HG03558 (cell line): ENCODE data around the gene MACROD2.

Experiments
- ATAC-seq: cut with Tn5 transposase; IDR thresholded peaks from one replicate; pipeline ENCODE4 v1.9.1; 2021; ENCODE audit warnings: moderate number of reproducible peaks; ENCODE audit not compliant: unreplicated experiment; ENCODE audit errors: extremely low read depth

MACROD2 gene

DNA sequence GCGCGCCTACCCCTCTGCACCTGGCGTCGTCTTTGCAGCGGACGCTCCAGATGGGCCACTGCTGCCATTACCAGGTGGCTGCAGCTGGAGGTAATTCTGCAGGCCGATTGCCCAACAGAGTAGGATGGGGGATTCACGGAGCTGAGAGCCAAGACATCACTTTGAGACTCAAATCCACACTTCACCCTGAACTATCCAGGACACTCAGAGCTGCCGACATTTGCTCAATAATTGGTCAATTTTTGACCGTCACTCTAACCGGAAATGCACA is 1037.0 kb downstream of the MACROD2 start:
- ATAC-seq = no peak

DNA sequence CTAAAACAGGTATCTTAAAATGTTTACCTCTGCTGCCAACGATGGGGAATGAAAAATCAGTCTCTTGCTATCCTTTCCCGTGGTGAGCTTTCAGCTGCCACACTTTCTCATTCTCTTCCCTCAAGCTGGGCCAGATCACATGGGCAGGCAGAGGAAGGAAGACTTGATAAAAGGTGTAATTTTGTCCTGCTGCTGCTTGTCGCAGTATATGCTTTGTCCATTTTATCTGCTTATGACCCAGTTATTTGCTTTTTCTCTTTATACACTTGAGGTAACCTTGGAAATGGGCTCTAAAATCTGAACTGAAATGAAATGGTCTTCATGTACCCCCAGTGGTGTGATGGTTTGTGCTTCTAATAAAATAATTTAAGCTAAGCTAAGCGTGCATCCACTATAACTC is 1038.0 kb downstream of the MACROD2 start:
- ATAC-seq = no peak

DNA sequence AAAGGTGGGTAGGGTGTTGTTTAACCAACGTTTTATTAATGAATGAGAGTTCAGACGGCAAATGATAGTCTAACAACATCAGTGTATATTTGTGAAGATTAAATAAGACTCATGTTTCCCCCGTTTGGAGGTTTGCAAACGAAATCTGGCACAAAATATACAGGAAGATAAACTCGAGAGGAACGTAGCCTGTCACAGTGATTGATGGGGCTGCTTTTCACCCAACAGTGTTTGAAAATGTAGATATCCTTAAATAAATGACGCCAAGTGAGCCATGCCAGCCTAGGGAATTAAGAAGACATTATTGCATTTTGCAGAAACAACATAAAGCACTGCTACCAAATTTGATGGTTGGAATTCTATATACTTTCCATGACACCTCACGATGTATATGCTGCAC is 1038.6 kb downstream of the MACROD2 start:
- ATAC-seq = no peak

GRCh38 chr20:15036948-15037347 is 1041.6 kb downstream of the MACROD2 start:
- no peak for ATAC-seq

DNA sequence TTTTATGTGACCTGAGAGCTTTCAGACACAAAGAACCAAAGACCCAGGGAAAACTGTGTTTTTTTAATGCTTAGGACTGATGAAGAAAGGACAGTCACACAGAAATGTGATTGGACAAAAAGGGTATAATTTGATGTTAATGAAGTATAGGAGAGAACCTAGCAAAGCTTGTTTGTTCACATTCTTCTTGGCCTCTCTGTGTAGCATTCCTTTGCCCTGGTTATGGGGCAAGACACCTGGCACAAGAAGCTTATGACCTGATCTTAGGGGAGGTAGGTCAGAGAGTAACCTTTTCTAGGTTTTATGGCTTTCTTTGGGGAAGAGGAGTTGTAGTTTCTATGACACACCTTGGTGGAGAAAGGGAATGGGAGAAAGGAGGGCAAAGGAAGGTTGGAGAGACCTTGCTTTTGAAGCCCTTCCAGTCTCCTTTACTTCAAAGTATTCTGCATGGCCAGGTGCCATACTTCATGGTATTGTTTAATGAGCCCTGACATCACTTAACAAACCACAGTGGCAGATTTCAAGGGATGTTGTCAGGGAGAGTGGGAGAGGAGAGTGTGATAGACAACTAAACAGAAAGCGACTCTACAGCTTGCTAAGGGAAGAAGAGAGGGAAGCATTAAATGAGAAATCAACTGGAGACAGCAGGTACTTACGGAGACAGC is 1043.9 kb downstream of the MACROD2 start:
- no peak for ATAC-seq

DNA sequence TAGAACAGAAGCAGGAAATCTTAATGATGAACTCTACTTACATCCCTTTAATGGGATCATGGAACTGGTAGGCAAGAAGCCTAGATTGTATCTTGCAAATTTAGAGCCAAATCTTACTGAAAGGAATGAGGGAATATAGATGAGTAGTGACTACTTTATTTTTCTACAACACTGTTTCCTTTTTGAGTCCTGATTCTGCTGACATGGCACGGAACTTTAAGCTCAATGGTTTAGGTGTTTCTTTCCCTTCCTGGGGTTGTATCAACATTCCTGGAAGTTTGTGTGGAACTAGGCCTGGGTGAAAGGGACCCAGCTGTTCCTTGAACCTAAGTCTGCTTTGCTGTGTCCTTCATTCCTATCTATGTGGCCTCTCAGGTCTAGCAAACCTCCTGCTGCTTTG is 1047.4 kb downstream of the MACROD2 start:
- ATAC-seq = no peak

- no peak for ATAC-seq
Observed at GRCh38 chr20:15045246-15045645, 1049.9 kb downstream of the MACROD2 start.

- no peak for ATAC-seq
Observed at GRCh38 chr20:15047042-15047441, 1051.7 kb downstream of the MACROD2 start.

- ATAC-seq = no peak
Observed at GRCh38 chr20:15047601-15048000, 1052.3 kb downstream of the MACROD2 start.

DNA sequence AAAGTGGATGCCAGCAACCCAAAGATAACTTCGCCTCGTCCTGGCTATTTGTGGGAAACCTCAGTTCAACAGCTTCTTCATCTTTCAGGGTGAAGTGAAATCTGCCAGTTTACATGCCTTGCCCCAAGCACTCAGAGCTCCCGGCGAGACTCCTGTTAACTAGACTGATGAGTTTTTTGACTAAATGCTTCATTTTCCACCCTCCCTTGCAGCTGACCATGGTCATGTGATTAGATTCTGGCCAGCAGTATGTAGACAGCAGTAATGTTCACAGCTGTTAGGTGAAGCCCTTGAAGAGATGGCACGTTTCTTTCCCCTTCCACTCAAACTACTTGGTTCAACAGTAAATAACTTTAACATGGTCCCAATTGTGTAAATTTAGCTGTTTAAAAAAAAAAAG is 1060.9 kb downstream of the MACROD2 start:
- no peak for ATAC-seq

GRCh38 chr20:15058841-15059240 is 1063.5 kb downstream of the MACROD2 start:
- ATAC-seq = no peak

DNA sequence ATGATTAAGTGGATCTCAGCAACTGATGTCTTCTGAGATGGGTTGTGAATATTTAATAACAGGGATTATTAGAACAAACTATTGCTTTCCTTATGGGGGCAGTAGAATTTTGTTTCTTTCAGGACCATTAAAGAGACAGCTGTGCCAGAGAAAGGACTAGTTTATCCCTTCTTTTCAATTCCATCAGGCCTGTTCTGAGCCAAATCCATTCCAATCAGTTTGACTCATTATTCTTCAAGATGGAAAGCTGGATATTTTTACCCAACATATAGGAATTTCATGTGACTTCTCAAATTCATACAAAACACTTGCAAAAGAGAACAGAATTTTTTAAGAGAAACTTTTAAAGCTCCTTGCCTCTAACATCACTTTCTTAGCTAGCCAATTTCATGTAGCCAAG is 1064.1 kb downstream of the MACROD2 start:
- ATAC-seq = no peak

- ATAC-seq = no peak
Observed at GRCh38 chr20:15060265-15061060, 1065.1 kb downstream of the MACROD2 start.

DNA sequence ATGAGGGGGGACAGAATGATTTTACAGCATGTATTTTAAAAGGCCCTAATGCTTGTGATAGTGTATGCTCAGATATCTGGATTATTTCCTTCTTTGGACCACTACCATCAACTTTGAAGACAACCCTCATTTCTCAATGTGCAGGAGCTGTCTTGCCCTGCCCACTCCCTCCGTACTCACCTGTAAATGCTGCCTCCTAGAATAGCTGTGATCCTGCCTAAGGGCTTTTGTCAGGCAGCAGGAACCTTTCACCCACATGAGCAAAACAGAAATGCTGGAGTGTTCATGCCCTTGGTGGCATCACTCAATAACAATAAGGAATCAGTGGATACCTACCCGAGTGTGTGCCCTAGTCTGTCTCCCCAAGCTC is 1065.7 kb downstream of the MACROD2 start:
- ATAC-seq = no peak

DNA sequence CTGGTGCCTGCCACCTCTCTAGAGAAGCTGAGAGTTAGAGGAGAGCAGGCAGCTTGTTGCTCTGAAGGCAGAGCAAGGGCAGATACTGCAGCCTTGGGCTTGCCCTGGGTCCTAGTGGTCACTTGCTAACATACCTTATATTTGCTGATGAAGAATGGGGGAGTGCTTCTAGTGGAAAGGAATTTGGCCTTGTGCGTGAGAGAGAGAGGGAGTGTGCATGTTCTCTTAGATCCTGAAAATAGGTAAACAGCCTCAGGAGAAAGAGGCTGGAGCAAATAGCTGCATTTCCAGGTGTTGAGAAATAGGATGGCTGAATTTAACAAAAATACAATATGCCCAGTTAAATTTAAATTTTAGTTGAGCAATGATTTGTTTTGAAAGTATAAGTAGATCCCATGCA is 1066.6 kb downstream of the MACROD2 start:
- ATAC-seq = no peak

- no peak for ATAC-seq
Observed at GRCh38 chr20:15063081-15063480, 1067.8 kb downstream of the MACROD2 start.

GRCh38 chr20:15064741-15065140 is 1069.4 kb downstream of the MACROD2 start:
- no peak for ATAC-seq

- no peak for ATAC-seq
Observed at GRCh38 chr20:15065794-15066193, 1070.5 kb downstream of the MACROD2 start.

DNA sequence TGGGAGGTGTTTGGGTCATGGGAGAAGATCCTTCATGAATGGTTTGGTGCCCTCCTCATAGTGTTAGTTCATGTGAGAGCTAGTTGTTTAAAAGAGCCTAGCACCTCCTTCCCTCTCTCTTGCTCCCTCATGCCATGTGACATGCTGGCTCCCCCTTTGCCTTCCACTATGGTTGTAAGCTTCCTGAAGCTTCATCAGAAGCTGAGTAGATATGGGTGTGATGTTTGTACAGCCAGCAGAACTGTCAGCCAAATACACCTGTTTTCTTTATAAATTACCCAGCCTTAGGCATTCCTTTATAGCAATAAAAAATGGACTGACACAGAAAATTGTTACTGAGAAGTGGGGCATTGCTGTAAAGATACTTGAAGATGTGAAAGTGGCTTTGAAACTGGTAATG is 1073.2 kb downstream of the MACROD2 start:
- no peak for ATAC-seq

DNA sequence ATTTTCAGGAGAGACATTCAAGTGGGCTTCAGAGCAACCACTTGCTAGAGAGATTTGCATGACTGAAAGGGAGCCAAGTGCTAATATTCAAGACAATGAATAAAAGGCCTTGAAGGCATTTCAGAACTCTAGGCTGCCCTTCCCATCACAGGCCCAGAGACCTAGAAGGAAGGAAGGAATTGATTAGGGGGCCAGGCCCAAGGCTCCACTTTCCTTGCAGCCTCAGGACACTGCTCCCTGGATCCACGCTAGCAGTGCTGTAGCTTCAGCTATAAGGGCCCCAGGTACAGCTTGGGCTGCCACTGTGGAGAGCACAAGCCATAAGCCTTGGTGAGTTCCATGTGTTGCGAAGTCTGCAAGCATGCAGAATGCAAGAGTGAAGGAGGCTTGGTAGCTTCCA is 1074.0 kb downstream of the MACROD2 start:
- ATAC-seq = no peak

DNA sequence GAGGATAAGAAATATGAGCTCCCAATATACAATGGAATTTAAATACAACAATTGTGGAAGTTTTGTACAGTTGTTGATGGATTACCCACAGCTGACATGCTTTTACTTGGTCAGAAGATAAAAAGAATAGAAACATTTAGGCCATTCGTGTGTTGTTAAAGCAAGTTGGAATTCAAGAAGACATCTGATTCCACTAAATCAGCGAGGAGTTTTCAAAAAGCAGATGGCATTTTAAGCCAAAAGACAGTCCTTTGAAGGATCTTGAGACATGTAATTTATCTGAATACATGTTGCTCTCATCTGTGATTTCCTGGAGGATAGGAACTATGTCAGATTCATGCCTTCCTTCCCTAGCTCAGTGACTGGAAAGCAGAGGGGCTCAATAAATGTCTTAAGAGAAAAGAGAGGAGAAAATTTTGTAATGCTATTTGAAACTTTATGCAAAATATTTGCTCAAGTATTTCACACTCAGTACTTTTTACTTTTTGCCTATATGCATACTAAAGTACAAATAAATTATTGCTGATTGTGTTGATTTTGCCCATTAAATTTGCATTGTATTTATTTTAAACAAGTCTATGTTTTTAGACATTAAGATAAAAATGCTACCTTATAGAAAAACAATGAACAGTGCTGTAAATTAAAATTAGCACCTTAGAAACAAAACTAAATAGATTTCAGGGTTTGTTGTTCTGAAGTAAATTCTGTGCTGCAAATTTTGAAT is 1075.9 kb downstream of the MACROD2 start:
- no peak for ATAC-seq

- no peak for ATAC-seq
Observed at GRCh38 chr20:15072316-15072715, 1077.0 kb downstream of the MACROD2 start.
